ENCODE data around the gene ALCAM.

The ALCAM gene

GRCh38 chr3:105579439-105579838, 212.7 kb downstream of the ALCAM start:
- DNase-seq (ENCODE audit: low spot score): no peak
- TF ChIP-seq, protein P1, sequence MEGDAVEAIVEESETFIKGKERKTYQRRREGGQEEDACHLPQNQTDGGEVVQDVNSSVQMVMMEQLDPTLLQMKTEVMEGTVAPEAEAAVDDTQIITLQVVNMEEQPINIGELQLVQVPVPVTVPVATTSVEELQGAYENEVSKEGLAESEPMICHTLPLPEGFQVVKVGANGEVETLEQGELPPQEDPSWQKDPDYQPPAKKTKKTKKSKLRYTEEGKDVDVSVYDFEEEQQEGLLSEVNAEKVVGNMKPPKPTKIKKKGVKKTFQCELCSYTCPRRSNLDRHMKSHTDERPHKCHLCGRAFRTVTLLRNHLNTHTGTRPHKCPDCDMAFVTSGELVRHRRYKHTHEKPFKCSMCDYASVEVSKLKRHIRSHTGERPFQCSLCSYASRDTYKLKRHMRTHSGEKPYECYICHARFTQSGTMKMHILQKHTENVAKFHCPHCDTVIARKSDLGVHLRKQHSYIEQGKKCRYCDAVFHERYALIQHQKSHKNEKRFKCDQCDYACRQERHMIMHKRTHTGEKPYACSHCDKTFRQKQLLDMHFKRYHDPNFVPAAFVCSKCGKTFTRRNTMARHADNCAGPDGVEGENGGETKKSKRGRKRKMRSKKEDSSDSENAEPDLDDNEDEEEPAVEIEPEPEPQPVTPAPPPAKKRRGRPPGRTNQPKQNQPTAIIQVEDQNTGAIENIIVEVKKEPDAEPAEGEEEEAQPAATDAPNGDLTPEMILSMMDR (conservative IDR thresholded peaks at IDR 0.05; ENCODE audit: low read depth): no peak
- CTCF ChIA-PET: no interaction called here
- POLR2A ChIA-PET (ENCODE audit: low non-redundant PET): no interaction called here
- H3K27ac ChIP-seq: no peak overlapping the region

DNA sequence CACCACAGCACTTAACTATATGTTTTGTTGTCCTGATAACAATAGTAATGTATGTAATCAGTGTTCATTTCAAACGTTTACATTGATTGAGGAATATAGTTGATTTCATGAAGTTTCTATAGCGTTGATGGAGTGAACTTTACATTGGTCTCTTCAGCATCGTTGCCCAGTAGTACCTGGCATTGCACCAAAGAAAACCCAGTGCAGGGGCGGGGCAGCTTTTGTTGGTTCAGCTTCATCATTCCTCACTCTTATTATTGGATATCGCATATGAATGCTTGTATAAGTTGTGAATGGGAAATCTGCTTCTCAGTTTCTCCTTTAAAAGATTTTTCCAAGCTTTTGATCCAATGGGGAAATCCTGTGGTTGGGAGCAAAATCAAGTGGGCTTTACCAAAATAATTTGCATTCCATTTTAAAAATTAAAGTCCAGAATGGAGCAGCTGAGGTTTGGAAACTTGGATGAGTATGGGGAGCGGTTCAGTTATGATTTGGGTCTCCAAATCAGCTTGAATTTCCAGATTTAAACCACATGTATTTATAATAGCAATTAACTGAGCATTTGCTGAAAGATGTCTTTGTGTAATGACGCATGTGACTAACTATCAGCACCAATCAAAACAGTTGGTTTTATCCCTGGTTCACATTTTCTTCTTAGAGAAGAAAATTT, 213.7 kb downstream of the ALCAM start:
- H3K27ac ChIP-seq: no peak overlapping the region
- POLR2A ChIA-PET (ENCODE audit: low non-redundant PET): no interaction called here
- TF ChIP-seq, protein P1 (conservative IDR thresholded peaks at IDR 0.05; ENCODE audit: low read depth): no peak
- CTCF ChIA-PET: interaction anchor here (0.6 kb wide), 1 partner anchor 57 kb away, joined by 8 read pairs; no protein-coding TSS in a partner anchor
- DNase-seq (ENCODE audit: low spot score): no peak

DNA sequence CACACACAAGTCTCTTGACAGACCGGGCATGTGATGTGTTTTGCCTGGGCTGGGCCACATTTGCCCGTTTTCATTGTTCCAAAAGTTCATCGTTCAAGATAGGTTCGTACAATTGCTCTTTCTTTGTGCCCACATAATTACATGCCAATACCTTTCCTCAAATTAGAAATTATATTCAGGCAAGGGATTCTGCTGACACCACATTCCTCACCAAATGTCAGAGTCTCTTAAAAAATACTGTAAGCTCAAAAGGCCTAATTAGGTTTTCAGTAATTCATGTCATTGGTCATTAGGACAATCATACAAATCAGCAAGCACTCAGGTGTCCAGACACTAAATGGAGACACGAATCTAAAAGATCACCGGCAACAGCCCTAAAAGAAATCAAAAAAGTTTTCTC, 215.3 kb downstream of the ALCAM start:
- H3K27ac ChIP-seq: no peak overlapping the region
- DNase-seq (ENCODE audit: low spot score): no peak
- CTCF ChIA-PET: no interaction called here
- POLR2A ChIA-PET (ENCODE audit: low non-redundant PET): no interaction called here
- TF ChIP-seq, protein P1 (conservative IDR thresholded peaks at IDR 0.05; ENCODE audit: low read depth): no peak

- no peak for DNase-seq (ENCODE audit: low spot score)
- no peak overlapping the region for H3K27ac ChIP-seq
- ChIA-PET POLR2A (ENCODE audit: low non-redundant PET) (no interaction called here), CTCF (no interaction called here)
- TF ChIP-seq, protein P1 (conservative IDR thresholded peaks at IDR 0.05; ENCODE audit: low read depth): no peak
Measured at GRCh38 chr3:105584003-105584790, 217.5 kb downstream of the ALCAM start.

GRCh38 chr3:105593315-105593714, 226.6 kb downstream of the ALCAM start:
- ChIA-PET POLR2A (ENCODE audit: low non-redundant PET) (no interaction called here), CTCF (no interaction called here)
- TF ChIP-seq, protein P1 (conservative IDR thresholded peaks at IDR 0.05; ENCODE audit: low read depth): no peak
- no peak for DNase-seq (ENCODE audit: low spot score)
- no peak overlapping the region for H3K27ac ChIP-seq

DNA sequence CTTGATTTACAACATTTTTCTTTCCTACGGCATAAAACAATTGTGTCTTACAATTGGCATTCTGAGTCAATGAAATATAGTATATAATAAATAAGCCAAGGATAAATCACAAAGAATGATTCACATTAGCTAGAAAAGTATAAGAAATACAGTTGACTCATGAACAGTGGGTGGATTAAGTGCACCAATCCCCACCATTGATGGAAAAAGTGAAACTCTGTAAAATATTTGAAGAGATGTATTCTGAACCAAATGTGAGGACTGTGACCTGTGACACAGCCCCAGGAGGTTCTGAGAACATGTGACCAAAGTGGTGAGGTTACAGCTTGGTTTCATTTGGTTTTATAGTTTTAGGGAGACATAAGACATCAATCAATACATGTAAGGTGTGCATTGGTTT, 227.5 kb downstream of the ALCAM start:
- peak; percentile 23 for DNase-seq (ENCODE audit: low spot score)
- no peak overlapping the region for H3K27ac ChIP-seq
- ChIA-PET CTCF (interaction anchor here (0.6 kb wide), 1 partner anchor 1179 kb away, joined by 3 read pairs; no protein-coding TSS in a partner anchor), POLR2A (ENCODE audit: low non-redundant PET) (no interaction called here)
- TF ChIP-seq, protein P1 (conservative IDR thresholded peaks at IDR 0.05; ENCODE audit: low read depth): no peak

All from RWPE1 (cell line).